ENCODE results near the gene MGAT3. TPM values are rescaled to one million over a fixed set of nuclear protein-coding genes. Genes with fewer than 3 reads are reported as not detected.

Gene MGAT3
- total and polyA plus RNA-seq, 9 of the 15 experiments (the other 6 are each of a cell fraction or from before 2014, with no cell fraction given): 0.10 to 11.5 (median 4.6) TPM

DNA sequence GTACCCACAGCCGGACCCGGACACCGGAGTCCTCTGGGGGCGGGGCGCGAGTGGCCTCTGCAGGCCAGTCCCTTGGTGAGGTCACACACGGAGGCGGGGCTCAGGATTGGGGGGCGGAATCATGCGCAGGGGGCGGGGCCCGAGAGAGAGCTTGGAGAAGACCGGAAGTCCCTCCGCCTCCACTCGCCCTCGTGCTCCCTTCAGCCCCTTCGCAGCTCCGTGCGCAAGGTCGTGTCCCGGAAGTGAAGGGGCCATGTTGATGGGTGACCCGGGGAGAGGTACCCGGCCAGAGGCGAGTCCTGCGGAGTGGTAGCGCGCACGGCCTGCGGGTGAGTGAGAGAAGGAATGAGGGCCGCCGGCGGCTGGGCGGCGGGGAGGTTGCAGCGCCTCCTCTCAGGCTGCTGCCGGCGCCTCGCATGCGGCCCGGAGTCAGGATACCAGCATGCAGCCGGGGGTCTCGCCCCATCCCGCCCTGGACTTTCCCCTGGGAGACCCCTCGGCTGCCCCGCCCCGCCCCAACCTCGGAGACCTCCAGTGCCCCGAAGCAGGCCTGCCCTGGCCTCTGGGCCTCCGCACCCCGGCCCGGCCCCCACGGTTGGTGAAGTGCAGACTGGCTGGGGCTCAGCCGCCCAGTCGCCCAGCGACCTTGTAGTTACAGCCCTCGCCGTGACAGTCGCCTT, 45.4 kb downstream of the MGAT3 start, which contains the start of gene MIEF1 (continued):
- TF ChIP-seq NCOA4 (IDR thresholded peaks at IDR 0.05; ENCODE audit: partially characterized antibody): no peak
- no peak for TF ChIP-seq NELFE (IDR thresholded peaks at IDR 0.05; ENCODE audit: insufficient read depth, insufficient read length)
- no peak for TF ChIP-seq COPS2 (conservative IDR thresholded peaks at IDR 0.05)
- no peak for TF ChIP-seq SNIP1 (IDR thresholded peaks at IDR 0.05; ENCODE audit: low read depth)
- TF ChIP-seq MXI1 (IDR thresholded peaks at IDR 0.05; ENCODE audit: low read depth, low read length): peak; percentile 82
- no peak for TF ChIP-seq RFX7 (CRISPR knock-in tag; IDR thresholded peaks at IDR 0.05)
- TF ChIP-seq GATAD2B (IDR thresholded peaks at IDR 0.05; ENCODE audit: borderline replicate concordance): no peak
- TF ChIP-seq RBM25 (IDR thresholded peaks at IDR 0.05; ENCODE audit: low read depth, low read length, severe bottlenecking): no peak
- TF ChIP-seq EP300 (IDR thresholded peaks at IDR 0.05; ENCODE audit: low read length): no peak
- no peak for TF ChIP-seq ZSCAN32 (CRISPR knock-in tag; IDR thresholded peaks at IDR 0.05)
- TF ChIP-seq, protein P1, sequence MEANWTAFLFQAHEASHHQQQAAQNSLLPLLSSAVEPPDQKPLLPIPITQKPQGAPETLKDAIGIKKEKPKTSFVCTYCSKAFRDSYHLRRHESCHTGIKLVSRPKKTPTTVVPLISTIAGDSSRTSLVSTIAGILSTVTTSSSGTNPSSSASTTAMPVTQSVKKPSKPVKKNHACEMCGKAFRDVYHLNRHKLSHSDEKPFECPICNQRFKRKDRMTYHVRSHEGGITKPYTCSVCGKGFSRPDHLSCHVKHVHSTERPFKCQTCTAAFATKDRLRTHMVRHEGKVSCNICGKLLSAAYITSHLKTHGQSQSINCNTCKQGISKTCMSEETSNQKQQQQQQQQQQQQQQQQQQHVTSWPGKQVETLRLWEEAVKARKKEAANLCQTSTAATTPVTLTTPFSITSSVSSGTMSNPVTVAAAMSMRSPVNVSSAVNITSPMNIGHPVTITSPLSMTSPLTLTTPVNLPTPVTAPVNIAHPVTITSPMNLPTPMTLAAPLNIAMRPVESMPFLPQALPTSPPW (CRISPR knock-in tag; IDR thresholded peaks at IDR 0.05): peak; percentile 77
- no peak for TF ChIP-seq DEAF1 (CRISPR knock-in tag; IDR thresholded peaks at IDR 0.05)
- peak; percentile 48; the same call in 1 of the 2 replicates for TF ChIP-seq JUN (IDR thresholded peaks at IDR 0.05; ENCODE audit: borderline replicate concordance, low read depth, low read length)
- TF ChIP-seq JUN (CRISPR knock-in tag; IDR thresholded peaks at IDR 0.05; ENCODE audit: borderline replicate concordance): no peak
- no peak for TF ChIP-seq FUS (optimal IDR thresholded peaks at IDR 0.05; ENCODE audit: low read depth, low read length)
- peak; percentile 57; the same call in 1 of the 2 replicates for TF ChIP-seq NFRKB (IDR thresholded peaks at IDR 0.05; ENCODE audit: low read depth)
- no peak for TF ChIP-seq ZNF232 (CRISPR knock-in tag; IDR thresholded peaks at IDR 0.05)
- TF ChIP-seq, protein P2, sequence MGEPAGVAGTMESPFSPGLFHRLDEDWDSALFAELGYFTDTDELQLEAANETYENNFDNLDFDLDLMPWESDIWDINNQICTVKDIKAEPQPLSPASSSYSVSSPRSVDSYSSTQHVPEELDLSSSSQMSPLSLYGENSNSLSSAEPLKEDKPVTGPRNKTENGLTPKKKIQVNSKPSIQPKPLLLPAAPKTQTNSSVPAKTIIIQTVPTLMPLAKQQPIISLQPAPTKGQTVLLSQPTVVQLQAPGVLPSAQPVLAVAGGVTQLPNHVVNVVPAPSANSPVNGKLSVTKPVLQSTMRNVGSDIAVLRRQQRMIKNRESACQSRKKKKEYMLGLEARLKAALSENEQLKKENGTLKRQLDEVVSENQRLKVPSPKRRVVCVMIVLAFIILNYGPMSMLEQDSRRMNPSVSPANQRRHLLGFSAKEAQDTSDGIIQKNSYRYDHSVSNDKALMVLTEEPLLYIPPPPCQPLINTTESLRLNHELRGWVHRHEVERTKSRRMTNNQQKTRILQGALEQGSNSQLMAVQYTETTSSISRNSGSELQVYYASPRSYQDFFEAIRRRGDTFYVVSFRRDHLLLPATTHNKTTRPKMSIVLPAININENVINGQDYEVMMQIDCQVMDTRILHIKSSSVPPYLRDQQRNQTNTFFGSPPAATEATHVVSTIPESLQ (CRISPR knock-in tag; IDR thresholded peaks at IDR 0.05): no peak
- no peak for TF ChIP-seq SETDB1 (IDR thresholded peaks at IDR 0.05; ENCODE audit: low read length)
- TF ChIP-seq POLR2B (IDR thresholded peaks at IDR 0.05; ENCODE audit: low read depth, partially characterized antibody): peak; percentile 62
- no peak for TF ChIP-seq HNRNPLL (IDR thresholded peaks at IDR 0.05; ENCODE audit: low read depth, low read length, poor library complexity, severe bottlenecking)
- TF ChIP-seq RNF2 (IDR thresholded peaks at IDR 0.05): no peak
- no peak for TF ChIP-seq MIER1 (IDR thresholded peaks at IDR 0.05; ENCODE audit: low read depth)
- no peak for TF ChIP-seq ILK (tag; IDR thresholded peaks at IDR 0.05; ENCODE audit: borderline replicate concordance, low read depth)
- TF ChIP-seq ZNF511 (CRISPR knock-in tag; IDR thresholded peaks at IDR 0.05): no peak
